K562 (cell line): ENCODE measurements around the gene RPUSD2. TPM values are rescaled to one million over a fixed set of nuclear protein-coding genes. Genes with fewer than 3 reads are reported as not detected.

ENCODE experiments used
- BCOR ChIP-seq: fragments of 450-650 bp; IDR thresholded peaks from 2 replicates; pipeline ENCODE4 v1.6.1; 2016
- CCNT2 ChIP-seq: IDR thresholded peaks from 2 replicates; pipeline ENCODE4 v1.6.1; 2011; ENCODE audit warnings: borderline replicate concordance, low read depth, mild to moderate bottlenecking, moderate library complexity, mixed read lengths, low read length; ENCODE audit not compliant: insufficient read length; ENCODE audit errors: extremely low read depth
- CREB1 ChIP-seq, 2 experiments: sonication (generic) in 1 of 2; formaldehyde crosslinking in 1 of 2; IDR thresholded peaks; 2 replicates each; pipeline versions ENCODE4 v1.6.1 to v1.8.0; 2012 to 2022; ENCODE audit warnings: inconsistent platforms in 1 of 2, mild to moderate bottlenecking in 1 of 2, missing genetic modification reagents in 1 of 2, moderate library complexity in 1 of 2
- CREM ChIP-seq: IDR thresholded peaks from 2 replicates; pipeline ENCODE4 v1.6.1; 2014; ENCODE audit warnings: antibody characterized with exemption, low read depth
- CXXC5 ChIP-seq: fragments of 250-450 bp; sonication (Bioruptor Pico); IDR thresholded peaks from 2 replicates; pipeline ENCODE4 v1.8.0; 2022; ENCODE audit warnings: inconsistent platforms, mild to moderate bottlenecking, moderate library complexity
- EP300 ChIP-seq: IDR thresholded peaks from 2 replicates; pipeline ENCODE4 v1.6.1; 2012; ENCODE audit warnings: low read length, improper control_type of control experiment
- HDAC6 ChIP-seq: IDR thresholded peaks from 2 replicates; pipeline ENCODE4 v1.6.1; 2012; ENCODE audit warnings: low read depth, mild to moderate bottlenecking, control low read depth, inconsistent platforms, low read length, moderate library complexity
- MYC ChIP-seq, 2 experiments: fragments of 250-450 bp in 1 of 2; sonication (Bioruptor Pico) in 1 of 2; IDR thresholded peaks; 2 replicates each; pipeline versions ENCODE4 v1.5.1 to v1.6.1; 2012 to 2021; ENCODE audit warnings: low read depth in 2 of 2, borderline replicate concordance in 1 of 2, improper control_type of control experiment in 1 of 2, low read length in 1 of 2, mild to moderate bottlenecking in 1 of 2, moderate library complexity in 1 of 2
- RFX1 ChIP-seq: fragments of 450-650 bp; IDR thresholded peaks from 2 replicates; pipeline ENCODE4 v1.6.1; 2016; ENCODE audit warnings: mild to moderate bottlenecking, moderate library complexity
- ZNF165 ChIP-seq: fragments of 250-450 bp; sonication (Bioruptor Pico); IDR thresholded peaks from 2 replicates; pipeline ENCODE4 v1.4.0; 2020; ENCODE audit warnings: borderline replicate concordance
- ZNF707 ChIP-seq: fragments of 250-450 bp; sonication (Bioruptor Pico); conservative IDR thresholded peaks from 2 replicates; pipeline ENCODE4 v1.8.0; 2022; ENCODE audit warnings: inconsistent platforms, mild to moderate bottlenecking, moderate library complexity
- ZNF79 ChIP-seq: fragments of 250-450 bp; sonication (Bioruptor Pico); IDR thresholded peaks from 2 replicates; pipeline ENCODE4 v1.4.0; 2020; ENCODE audit warnings: low read depth, mild to moderate bottlenecking, moderate library complexity
- polyA plus RNA-seq, 8 experiments: library from polyadenylated mRNA; depleted of rRNA in 4 of 8; stranded (reverse) in 5 of 8; unstranded in 3 of 8; fragments of >200 nt; fragmentation: Nextera tagmentation in 2 of 8; fragmentation: Illumina TruSeq in 1 of 8; extraction: Ambion mirVana in 2 of 8; extraction: Trizol in 1 of 8; gene quantifications; 2 replicates each; pipeline versions ENCODE4 v1.2.1 to v1.2.3, GENCODE V29; 2011 to 2014; ENCODE audit warnings: inconsistent platforms in 1 of 8, missing spikeins in 1 of 8
- total RNA-seq, 7 experiments: library from RNA; depleted of rRNA in 6 of 7; stranded (reverse); fragments of >200 nt in 6 of 7; fragmentation: Illumina TruSeq in 2 of 7; extraction: Trizol in 2 of 7; gene quantifications; 2 replicates each; pipeline versions ENCODE4 v1.2.1 to v1.2.3, GENCODE V29; 2011 to 2021; ENCODE audit warnings: low replicate concordance in 1 of 7
- TF ChIP-seq, protein P1 (sequence below): fragments of 200-800 bp; sonication (Bioruptor generic); IDR thresholded peaks from 2 replicates; pipeline ENCODE4 v1.6.1; 2016; ENCODE audit warnings: missing genetic modification characterization, missing compliant biosample characterization
- TF ChIP-seq, protein P2 (sequence below): fragments of 250-450 bp; sonication (Bioruptor Pico); IDR thresholded peaks from 2 replicates; pipeline ENCODE4 v1.4.0; 2020; ENCODE audit warnings: mild to moderate bottlenecking, moderate library complexity
- TF ChIP-seq, protein P3 (sequence below): fragments of 450-650 bp; IDR thresholded peaks from 2 replicates; pipeline ENCODE4 v1.6.1; 2016
- TF ChIP-seq, protein P4 (sequence below): fragments of 450-650 bp; formaldehyde crosslinking; IDR thresholded peaks from 2 replicates; pipeline ENCODE4 v1.4.0; 2020; ENCODE audit warnings: mild to moderate bottlenecking, moderate library complexity

RPUSD2 gene
- total and polyA plus RNA-seq, 9 of the 15 experiments (the other 6 are each of a cell fraction or from before 2014, with no cell fraction given), result 3.7 to 30.2 (median 14.3) TPM

GRCh38 chr15:40594429-40594836, 25.3 kb downstream of the RPUSD2 start (continued):
- TF ChIP-seq, protein P1, sequence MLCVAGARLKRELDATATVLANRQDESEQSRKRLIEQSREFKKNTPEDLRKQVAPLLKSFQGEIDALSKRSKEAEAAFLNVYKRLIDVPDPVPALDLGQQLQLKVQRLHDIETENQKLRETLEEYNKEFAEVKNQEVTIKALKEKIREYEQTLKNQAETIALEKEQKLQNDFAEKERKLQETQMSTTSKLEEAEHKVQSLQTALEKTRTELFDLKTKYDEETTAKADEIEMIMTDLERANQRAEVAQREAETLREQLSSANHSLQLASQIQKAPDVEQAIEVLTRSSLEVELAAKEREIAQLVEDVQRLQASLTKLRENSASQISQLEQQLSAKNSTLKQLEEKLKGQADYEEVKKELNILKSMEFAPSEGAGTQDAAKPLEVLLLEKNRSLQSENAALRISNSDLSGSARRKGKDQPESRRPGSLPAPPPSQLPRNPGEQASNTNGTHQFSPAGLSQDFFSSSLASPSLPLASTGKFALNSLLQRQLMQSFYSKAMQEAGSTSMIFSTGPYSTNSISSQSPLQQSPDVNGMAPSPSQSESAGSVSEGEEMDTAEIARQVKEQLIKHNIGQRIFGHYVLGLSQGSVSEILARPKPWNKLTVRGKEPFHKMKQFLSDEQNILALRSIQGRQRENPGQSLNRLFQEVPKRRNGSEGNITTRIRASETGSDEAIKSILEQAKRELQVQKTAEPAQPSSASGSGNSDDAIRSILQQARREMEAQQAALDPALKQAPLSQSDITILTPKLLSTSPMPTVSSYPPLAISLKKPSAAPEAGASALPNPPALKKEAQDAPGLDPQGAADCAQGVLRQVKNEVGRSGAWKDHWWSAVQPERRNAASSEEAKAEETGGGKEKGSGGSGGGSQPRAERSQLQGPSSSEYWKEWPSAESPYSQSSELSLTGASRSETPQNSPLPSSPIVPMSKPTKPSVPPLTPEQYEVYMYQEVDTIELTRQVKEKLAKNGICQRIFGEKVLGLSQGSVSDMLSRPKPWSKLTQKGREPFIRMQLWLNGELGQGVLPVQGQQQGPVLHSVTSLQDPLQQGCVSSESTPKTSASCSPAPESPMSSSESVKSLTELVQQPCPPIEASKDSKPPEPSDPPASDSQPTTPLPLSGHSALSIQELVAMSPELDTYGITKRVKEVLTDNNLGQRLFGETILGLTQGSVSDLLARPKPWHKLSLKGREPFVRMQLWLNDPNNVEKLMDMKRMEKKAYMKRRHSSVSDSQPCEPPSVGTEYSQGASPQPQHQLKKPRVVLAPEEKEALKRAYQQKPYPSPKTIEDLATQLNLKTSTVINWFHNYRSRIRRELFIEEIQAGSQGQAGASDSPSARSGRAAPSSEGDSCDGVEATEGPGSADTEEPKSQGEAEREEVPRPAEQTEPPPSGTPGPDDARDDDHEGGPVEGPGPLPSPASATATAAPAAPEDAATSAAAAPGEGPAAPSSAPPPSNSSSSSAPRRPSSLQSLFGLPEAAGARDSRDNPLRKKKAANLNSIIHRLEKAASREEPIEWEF (CRISPR knock-in tag), result no peak
- TF ChIP-seq RFX1 (no peak), CCNT2 (no peak), ZNF165 (CRISPR knock-in tag) (no peak), CREM (peak; percentile 71), EP300 (no peak), ZNF707 (CRISPR knock-in tag) (no peak), ZNF79 (CRISPR knock-in tag) (no peak), CXXC5 (peak; percentile 40; the same call in 1 of the 2 replicates), CREB1 (IDR thresholded peaks at IDR 0.05) (peak; percentile 16; the same call in 1 of the 2 replicates), CREB1 (CRISPR knock-in tag; IDR thresholded peaks at IDR 0.05) (no peak), MYC (IDR thresholded peaks at IDR 0.05; ENCODE audit: low read depth, low read length) (no peak), MYC (CRISPR knock-in tag; IDR thresholded peaks at IDR 0.05; ENCODE audit: borderline replicate concordance, low read depth) (no peak), HDAC6 (no peak), BCOR (peak; percentile 41; the same call in 1 of the 2 replicates)
- TF ChIP-seq, protein P2, sequence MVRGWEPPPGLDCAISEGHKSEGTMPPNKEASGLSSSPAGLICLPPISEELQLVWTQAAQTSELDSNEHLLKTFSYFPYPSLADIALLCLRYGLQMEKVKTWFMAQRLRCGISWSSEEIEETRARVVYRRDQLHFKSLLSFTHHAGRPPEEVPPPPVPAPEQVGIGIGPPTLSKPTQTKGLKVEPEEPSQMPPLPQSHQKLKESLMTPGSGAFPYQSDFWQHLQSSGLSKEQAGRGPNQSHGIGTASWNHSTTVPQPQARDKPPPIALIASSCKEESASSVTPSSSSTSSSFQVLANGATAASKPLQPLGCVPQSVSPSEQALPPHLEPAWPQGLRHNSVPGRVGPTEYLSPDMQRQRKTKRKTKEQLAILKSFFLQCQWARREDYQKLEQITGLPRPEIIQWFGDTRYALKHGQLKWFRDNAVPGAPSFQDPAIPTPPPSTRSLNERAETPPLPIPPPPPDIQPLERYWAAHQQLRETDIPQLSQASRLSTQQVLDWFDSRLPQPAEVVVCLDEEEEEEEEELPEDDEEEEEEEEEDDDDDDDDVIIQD (CRISPR knock-in tag), result no peak
- TF ChIP-seq, protein P3, sequence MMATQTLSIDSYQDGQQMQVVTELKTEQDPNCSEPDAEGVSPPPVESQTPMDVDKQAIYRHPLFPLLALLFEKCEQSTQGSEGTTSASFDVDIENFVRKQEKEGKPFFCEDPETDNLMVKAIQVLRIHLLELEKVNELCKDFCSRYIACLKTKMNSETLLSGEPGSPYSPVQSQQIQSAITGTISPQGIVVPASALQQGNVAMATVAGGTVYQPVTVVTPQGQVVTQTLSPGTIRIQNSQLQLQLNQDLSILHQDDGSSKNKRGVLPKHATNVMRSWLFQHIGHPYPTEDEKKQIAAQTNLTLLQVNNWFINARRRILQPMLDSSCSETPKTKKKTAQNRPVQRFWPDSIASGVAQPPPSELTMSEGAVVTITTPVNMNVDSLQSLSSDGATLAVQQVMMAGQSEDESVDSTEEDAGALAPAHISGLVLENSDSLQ, result peak; percentile 36; the same call in 1 of the 2 replicates
- TF ChIP-seq, protein P4, sequence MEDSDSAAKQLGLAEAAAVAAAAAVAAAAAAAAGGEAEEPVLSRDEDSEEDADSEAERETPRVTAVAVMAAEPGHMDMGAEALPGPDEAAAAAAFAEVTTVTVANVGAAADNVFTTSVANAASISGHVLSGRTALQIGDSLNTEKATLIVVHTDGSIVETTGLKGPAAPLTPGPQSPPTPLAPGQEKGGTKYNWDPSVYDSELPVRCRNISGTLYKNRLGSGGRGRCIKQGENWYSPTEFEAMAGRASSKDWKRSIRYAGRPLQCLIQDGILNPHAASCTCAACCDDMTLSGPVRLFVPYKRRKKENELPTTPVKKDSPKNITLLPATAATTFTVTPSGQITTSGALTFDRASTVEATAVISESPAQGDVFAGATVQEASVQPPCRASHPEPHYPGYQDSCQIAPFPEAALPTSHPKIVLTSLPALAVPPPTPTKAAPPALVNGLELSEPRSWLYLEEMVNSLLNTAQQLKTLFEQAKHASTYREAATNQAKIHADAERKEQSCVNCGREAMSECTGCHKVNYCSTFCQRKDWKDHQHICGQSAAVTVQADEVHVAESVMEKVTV, result no peak
